Fibroblast of the aortic adventitia (primary cell): ENCODE measurements around the gene ZNF165. TPM values are rescaled to one million over a fixed set of nuclear protein-coding genes. Genes with fewer than 3 reads are reported as not detected.
"Not testable (repeated sequence)": the region's sequence is repeated elsewhere in the genome, so short reads cannot be mapped to it uniquely, and the experiment has no call there.

Experiments used
- DNase-seq: peaks from one replicate; pipeline ENCODE4 v3.0.0-alpha.2; 2010; ENCODE audit warnings: low read depth
- H3K4me3 ChIP-seq: 2 replicates; pipeline ENCODE4 v1.5.1; 2011; ENCODE audit warnings: low read depth, mild to moderate bottlenecking, control low read depth, low read length, moderate library complexity
- total RNA-seq: library from RNA; depleted of rRNA; stranded (reverse); fragments of >200 nt; gene quantifications from 2 replicates; pipeline ENCODE4 v1.2.3, GENCODE V29; 2012; ENCODE audit warnings: low replicate concordance
- TF ChIP-seq, protein P1 (sequence below): IDR thresholded peaks from 2 replicates; pipeline ENCODE4 v1.5.1; 2011; ENCODE audit warnings: mild to moderate bottlenecking, low read length, control low read depth, inconsistent platforms; ENCODE audit not compliant: insufficient read depth

Gene ZNF165
- total RNA-seq: 0.45 and 0.65 TPM in 2 replicates

DNA sequence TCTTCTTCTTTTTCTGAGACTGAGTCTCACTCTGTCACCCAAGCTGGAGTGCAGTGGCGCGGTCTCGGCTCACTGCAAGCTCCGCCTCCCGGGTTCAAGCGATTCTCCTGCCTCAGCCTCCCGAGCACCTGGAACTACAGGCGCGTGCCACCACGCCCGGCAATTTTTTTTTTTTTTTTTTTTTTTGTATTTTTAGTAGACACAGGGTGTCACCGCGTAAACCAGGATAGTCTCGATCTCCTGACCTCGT, at the start of gene ZNF165:
Gene ZNF165 (plus strand): TSS at position 188 of the 250 bp plus-strand sequence. CDS start 4,913 bp downstream, outside the sequence.
- DNase-seq: not testable (repeated sequence)
- H3K4me3 ChIP-seq: peak within 1 kb of the TSS; percentile 79

DNA sequence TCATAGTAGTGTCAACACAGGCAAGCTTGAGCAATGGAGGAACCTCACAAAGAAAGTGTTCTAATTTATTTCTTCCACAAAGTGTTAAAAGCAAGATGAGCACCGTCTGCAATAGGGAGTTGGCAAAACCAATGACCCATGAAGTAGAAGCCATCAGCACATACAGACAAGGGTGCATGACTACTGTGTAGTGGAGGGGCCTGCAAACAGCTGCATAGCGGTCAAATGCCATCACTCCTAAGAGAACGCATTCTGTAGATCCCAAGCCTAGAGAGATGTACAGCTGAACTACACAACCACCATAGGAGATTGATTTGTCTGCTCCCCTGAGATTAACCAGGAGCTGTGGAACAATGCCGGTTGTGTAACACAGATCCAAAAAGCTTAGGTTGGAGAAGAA, 26.8 kb upstream of the ZNF165 start:
- TF ChIP-seq, protein P1, sequence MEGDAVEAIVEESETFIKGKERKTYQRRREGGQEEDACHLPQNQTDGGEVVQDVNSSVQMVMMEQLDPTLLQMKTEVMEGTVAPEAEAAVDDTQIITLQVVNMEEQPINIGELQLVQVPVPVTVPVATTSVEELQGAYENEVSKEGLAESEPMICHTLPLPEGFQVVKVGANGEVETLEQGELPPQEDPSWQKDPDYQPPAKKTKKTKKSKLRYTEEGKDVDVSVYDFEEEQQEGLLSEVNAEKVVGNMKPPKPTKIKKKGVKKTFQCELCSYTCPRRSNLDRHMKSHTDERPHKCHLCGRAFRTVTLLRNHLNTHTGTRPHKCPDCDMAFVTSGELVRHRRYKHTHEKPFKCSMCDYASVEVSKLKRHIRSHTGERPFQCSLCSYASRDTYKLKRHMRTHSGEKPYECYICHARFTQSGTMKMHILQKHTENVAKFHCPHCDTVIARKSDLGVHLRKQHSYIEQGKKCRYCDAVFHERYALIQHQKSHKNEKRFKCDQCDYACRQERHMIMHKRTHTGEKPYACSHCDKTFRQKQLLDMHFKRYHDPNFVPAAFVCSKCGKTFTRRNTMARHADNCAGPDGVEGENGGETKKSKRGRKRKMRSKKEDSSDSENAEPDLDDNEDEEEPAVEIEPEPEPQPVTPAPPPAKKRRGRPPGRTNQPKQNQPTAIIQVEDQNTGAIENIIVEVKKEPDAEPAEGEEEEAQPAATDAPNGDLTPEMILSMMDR: no peak
- no peak for DNase-seq
- no peak overlapping the region for H3K4me3 ChIP-seq

DNA sequence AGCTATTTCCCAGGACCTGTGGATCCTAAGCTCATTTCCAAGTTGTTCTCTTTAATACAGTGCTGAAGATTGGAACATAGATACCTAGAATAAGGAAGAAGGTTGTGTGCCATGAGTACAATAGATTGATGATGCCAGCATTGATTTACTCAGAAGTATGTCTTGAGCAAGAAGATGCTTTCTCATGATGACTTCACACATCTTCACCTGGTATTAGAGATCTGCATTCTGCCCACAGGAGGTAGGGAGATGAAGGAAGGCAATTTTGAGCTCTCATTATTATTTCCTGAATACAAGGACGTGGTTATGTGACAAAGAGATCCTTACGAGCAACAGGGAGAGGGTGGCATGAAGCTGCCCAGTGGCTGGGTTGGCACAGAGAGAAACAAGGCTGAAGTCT, 20.0 kb upstream of the ZNF165 start:
- TF ChIP-seq, protein P1: no peak
- DNase-seq: no peak
- H3K4me3 ChIP-seq: no peak overlapping the region

DNA sequence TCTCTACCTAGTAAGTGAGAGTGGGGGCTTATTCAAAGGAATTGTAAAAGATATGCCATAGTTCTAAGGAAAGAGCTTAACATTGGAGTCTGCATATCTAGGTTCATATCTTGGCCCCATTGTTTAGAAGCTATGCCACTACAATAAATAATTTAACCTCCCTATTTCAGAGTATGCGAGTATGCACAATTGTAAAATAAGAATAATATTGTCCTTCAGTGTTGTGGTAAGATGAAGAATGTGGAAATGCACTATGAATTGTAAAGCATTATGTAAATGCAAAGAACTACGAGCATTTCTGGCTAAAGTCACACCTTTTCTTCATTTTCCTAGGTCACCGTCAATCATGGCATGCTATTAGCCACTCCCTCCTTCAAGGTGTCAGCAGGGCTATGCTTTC, 16.1 kb upstream of the ZNF165 start:
- H3K4me3 ChIP-seq: no peak overlapping the region
- DNase-seq: no peak
- TF ChIP-seq, protein P1: no peak

DNA sequence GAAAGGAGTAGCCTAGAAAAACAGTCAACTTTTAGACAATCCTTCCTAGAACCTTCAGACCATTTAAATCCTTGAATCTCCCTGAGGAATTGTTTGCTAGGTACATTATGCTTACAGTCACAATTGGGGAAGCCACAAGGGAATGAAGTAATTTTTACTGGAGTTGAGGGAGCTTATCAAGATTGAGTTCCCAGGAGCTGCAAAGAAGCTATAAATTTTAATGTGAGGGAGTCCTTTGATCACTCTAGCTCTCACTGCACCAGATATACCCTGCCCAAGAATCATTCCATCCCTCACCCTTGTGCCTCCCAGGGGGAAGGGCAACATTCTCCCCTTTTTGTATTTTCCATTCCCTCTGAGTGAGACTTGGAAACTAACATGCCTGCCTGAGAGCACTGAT, 12.3 kb upstream of the ZNF165 start:
- DNase-seq: no peak
- TF ChIP-seq, protein P1: no peak

DNA sequence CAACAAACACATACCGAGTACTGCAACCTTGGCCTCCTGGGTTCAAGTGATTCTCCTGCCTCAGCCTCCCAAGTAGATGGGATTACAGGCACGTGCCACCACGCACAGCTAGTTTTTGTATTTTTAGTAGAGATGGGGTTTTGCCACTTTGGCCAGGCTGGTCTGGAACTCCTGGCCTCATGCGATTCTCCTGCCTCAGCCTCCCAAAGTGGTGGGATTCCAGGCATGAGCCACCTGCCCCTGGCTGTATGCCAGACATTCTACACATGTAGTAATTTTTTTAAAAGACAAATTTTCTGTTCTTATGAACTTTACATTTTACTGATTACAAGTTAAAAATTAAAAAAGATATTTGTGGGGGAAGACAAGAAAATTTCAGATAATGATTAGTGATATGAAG, 9.4 kb upstream of the ZNF165 start:
- not testable (repeated sequence) for H3K4me3 ChIP-seq, DNase-seq

More for the DNA sequence above, 12.3 kb upstream of the ZNF165 start:
- H3K4me3 ChIP-seq: no peak overlapping the region

DNA sequence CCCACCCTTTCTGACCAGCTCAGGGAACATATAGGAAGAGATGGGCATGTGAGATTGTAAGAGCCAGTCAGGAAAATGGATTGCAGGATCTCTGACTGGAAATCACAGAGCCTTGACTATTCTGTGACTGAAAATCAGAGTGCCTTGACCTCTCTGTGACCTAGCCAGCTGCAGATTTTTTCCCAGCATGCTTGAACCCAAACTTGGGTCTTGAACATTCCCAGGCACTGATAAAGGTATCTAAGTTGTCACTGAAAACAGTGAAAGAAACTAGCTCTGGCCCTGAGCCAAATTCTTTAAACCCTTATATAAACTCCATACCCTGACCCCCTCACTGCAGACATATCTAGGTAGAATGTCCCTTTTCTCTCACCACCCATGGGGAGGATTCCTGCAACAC, 2.3 kb upstream of the ZNF165 start:
- DNase-seq: no peak
- TF ChIP-seq, protein P1: no peak

DNA sequence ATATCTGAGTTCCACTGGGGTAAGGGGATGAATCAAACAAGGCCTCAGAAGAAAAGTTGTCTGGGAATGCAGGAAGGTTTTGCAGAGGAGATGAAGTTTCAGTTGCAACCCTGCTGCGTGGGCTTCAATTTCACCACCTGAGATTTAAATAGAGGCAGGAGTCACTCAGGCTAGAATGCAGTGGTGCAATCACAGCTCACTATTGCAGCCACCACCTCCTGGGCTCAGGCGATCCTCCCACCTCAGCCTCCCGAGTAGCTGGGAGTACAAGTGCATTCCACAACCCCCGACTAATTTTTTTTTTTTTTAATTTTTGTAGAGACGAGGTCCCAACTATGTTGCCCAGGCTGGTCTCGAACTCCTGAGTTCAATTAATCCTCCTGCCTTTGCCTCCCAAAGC, 1.5 kb upstream of the ZNF165 start:
- TF ChIP-seq, protein P1: no peak
- DNase-seq: no peak
- H3K4me3 ChIP-seq: no peak overlapping the region

More for the DNA sequence above, 2.3 kb upstream of the ZNF165 start:
- no peak overlapping the region for H3K4me3 ChIP-seq
